SKM-1 (cell line): ENCODE measurements around the gene NPR3.

Experiments
- DNase-seq: peaks from one replicate; lab custom pipeline; 2025; ENCODE audit not compliant: unreplicated experiment; lab: John Stamatoyannopoulos, UW

The NPR3 gene

DNA sequence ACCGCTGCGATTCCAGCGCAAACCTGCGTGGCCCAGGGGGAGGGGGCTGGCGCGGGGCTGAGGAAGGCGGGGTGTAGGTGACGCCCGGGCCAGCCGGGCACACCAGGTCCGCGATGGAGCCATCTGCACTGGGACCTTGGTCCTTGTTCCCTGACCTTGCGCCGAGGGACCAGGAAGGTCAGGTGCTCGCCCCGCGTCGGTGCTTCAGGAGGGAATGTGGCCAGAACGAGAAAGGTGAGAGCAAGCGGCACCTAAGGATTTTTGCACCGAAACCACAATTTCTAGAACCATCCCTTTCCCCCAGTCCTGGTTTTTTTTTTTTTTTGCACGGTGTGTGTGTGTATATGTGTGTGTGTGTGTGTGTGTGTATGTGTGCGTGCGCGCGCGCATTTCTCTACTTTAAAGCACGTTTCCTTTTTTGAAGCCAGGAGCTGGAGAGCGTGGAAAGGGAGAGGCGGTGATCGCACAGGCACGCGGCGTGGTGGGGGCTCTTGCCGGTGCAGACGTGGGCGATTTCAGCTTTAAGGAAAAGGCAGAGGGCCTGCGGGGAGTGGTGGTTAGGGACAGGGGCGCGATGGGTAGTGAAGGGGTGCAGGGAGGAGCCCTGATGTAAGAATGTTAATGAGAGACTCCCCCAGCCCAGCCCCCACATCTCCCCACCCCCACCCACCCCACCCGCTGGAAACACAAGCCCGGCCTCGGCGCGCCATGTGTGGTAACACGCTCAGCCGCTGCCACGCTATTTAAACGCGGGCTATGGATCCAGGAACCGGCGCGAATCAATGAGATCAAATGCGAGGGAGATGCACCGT is at the start of gene NPR3:
TSS of gene NPR3 (plus strand) at position 772 of the 812 bp plus-strand sequence. CDS start 456 bp downstream, outside the sequence.
- DNase-seq, result no peak

- DNase-seq, result no peak
Measured at GRCh38 chr5:32664523-32664922, 46.6 kb upstream of the NPR3 start.

- no peak for DNase-seq
Measured at GRCh38 chr5:32668552-32668951, 42.6 kb upstream of the NPR3 start.

GRCh38 chr5:32673272-32673671 is 37.8 kb upstream of the NPR3 start:
- DNase-seq, result no peak

DNA sequence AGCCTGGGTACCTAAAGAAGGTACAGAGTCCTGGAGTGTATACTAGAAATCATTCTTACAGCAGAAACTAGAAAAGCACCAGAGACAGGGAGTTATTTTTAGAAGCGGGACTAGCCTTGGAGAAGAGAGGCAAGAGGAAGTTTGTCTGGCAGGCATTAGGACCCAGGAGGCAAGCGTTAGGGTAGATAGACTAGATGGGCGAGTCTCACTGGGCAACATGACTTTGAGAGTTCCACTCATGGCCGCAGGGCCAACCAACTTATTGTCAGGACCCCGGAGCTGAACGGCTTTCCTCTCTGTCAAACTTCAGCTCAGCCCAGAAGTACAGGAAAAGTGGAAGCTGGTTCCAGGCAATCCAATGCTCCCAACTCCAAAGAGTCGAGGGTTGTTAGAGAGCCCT is 34.1 kb upstream of the NPR3 start:
- no peak for DNase-seq

DNA sequence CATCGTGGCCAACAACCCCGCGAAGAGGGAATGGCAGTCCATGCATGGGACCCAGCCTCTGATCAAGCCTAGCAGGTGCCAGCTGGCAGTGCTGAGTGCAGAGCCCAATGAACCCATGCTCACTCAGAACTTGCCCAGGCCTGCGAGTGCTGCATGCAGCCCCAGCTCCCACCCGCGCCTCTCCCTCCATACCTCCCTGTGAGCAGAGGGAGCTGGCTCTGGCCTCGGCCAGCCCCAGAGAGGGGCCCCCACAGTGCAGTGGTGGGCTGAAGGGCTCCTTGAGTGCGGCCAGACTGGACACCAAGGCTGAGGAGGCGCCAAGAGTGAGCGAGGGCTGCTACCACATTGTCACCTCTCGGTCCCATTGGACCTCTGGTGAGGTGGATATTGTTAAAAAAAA is 32.6 kb upstream of the NPR3 start:
- DNase-seq, result no peak

DNA sequence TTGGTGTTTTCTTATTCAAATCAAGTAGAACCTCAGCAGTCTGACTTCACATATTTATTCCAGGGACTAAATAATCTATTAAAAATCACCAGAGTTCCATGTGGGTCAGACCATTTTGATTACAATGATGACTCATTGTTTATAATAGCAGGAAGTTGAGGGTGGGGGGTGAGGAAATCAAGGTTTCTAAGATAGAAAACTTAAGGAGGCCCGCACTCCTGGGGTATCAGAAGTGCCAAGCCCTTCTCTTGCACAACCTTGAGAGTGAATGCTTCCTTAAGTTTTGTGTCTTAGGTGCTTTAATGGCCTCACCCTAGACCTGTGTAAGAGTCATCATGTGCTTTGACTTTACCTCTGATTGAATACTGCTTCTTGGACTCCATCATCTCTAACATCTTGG is 31.9 kb upstream of the NPR3 start:
- no peak for DNase-seq

GRCh38 chr5:32680183-32680582 is 30.9 kb upstream of the NPR3 start:
- no peak for DNase-seq

DNA sequence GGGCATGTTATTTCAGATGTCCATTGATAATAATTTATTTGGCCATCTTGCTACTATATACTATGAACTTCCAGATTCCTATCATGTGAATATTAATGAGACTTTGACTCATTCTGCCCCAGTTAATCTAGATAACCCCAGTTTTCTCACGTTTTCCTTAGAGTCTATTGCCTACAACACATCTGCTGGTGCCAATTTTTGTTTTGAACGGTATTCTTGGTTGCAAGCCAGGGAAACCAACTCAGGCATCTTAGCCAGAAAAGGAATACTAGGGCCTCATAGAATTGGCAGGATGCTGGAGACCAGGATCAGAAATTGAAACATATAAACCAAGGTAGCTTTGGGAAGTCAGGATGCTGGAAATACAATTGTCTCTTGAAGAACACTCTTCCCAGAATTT is 28.0 kb upstream of the NPR3 start:
- DNase-seq, result no peak

DNA sequence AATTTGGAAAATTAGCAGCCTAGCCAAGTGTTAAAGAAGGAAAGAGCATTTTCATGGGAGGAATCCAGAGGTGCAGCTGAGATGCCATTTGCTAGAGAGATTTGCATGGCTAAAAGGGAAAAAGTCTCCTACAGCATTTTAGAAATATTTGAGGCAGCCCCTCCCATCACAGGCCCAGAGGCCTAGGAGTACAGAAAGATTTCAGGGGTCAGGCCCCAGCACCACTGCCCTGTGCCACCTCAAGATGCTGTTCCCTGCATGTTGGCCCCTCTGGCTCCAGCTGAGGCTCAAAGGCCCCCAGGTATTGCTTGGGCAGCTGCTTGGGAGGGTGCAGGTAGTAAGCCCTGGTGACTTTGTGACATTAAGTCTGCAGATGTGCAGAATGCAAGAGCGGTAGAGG is 26.9 kb upstream of the NPR3 start:
- no peak for DNase-seq

DNA sequence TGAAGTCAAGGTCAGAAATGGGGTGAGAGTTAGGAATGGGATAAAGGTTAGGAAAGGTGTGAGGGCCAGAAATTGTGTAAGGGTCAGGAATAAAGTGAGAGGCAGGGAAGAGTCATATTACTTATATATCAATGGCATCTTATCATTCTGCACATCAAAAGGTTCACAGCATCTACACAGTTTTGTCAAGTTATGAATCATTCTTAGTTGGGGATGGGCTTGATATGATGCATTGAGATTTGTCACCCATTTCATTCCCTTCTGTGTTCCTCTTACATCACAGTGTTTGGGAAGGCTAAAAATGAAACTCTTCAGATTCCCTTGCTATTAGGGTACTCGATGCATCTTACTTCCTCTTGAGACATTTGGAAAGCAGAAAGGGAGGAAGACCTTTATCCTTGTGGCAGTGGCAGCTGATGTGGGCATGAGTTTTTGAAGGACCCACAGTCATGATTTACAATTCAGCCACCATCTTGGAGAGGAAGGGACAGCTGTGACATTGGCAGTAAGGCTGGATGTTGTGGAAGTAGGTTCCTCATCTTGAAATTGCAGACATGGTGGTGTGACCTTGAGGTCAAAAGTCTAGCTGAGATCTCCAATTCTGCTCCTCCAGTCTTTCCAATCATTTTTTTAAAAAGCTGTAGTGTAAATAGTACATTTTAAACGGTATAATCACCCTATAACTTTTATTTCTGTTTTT is 24.2 kb upstream of the NPR3 start:
- no peak for DNase-seq

- no peak for DNase-seq
Measured at GRCh38 chr5:32687499-32687831, 23.7 kb upstream of the NPR3 start.

- DNase-seq, result no peak
Measured at GRCh38 chr5:32690153-32690552, 21.0 kb upstream of the NPR3 start.

DNA sequence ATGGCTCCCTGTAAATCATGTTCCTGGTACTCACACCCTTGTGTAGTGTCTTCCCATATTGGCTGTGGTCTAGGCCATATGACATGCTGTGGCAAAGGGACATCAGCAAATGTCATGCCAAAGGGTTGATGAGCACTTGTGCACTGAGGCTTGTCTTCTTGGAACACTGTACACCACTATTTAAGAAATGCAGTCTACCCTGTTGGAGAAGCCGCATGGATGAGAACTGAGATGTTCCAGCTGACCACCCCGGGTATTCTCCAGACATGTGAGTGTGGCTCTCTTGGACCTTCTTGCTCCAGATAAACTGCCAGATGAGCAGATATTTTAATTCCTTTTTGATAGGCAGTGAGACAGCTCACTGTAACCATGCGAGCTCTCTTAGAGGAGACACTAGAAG is 20.5 kb upstream of the NPR3 start:
- DNase-seq, result no peak

- no peak for DNase-seq
Measured at GRCh38 chr5:32692036-32692746, 18.9 kb upstream of the NPR3 start.

DNA sequence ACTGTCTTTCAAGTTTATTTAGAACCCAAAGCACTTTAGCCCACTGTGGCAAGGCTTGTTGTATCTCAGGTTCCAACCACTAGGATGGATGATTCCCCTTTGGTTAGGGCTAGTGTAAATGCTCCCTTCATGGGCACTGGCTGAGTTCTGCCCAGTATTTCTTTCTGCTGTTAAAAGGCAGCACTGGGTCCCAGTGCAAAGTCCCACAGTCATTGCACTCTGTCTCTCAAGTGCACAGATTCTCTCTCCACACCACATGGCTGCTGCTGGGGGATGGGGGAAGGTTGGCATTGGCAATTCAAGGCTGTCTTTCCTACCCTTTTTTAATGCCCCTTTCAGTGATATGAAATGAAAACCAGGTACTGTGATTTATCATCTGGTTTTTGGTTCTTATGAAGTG is 7.2 kb upstream of the NPR3 start:
- no peak for DNase-seq

- DNase-seq, result peak; percentile 12
Measured at GRCh38 chr5:32707418-32707997, 3.6 kb upstream of the NPR3 start.

- DNase-seq, result no peak
Measured at GRCh38 chr5:32708949-32709348, 2.2 kb upstream of the NPR3 start.

DNA sequence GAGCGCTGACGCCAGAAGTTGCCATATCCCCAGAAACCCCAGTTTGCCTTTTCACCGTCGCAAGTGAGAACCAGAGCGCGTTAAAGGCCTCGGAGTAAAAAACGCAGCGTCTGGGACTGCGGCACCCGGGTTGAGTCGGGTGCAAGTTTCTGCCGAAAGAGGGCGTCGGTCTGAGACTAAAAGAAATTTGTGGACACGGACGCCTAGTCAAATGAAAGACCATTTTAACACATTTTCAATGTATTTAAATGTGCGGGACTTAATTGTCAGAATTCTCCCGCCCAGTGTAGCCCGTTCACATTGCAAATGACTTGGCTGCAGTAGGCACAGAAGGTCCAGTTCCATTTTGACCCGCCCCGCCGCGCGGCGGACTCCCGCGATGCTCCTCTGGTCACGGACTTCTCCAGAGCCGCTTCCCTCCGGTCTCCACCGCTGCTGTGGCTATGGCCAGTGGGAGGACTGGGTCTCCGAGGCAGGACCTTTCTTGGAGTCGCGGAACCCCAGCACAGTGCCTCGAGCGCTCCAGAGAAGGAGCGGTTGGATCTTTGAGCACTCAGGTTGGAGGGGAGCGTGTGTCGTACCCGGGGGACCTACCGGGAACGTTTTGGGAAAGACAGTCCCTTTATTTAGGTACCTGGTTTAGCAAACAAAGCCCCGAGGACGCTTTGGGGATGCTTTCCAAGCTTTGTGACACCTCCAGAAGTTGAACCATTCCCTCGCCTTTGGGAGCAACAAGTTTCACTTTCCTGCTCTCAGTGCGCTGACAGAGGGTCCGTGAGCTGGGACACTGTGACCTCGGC is 1.2 kb upstream of the NPR3 start:
- DNase-seq, result peak; percentile 43

DNA sequence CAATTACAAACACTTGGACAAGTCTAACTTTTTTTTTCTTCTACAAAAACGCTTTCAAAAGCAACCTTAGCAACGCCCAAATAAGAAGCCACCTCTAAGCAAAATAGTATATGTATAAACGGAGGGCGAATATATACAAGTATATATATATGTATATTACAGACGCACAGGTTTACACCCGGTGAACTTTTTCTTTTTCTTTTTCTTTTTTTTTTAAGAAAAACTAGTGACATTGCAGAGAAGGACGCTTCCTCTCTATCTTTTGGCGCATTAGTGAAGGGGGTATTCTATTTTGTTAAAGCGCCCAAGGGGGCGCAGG is 200 bp downstream of the NPR3 start:
- DNase-seq, result no peak
